AML-193 (cell line): ENCODE results near the gene APOBEC3H.
A peak's percentile ranks its signal among the peaks of the same experiment; 100 is the strongest.

Source experiments
- DNase-seq, 2 experiments: peaks; one replicate each; lab custom pipeline; 2025; lab: John Stamatoyannopoulos, UW

APOBEC3H gene

GRCh38 chr22:39135092-39135896, 38.2 kb downstream of the APOBEC3H start:
- DNase-seq, result no peak

GRCh38 chr22:39136317-39136716, 39.3 kb downstream of the APOBEC3H start:
- no peak for DNase-seq

- no peak for DNase-seq
Observed at GRCh38 chr22:39138357-39138997, 41.4 kb downstream of the APOBEC3H start.

- no peak for DNase-seq
Observed at GRCh38 chr22:39139933-39140332, 42.9 kb downstream of the APOBEC3H start.

GRCh38 chr22:39142088-39142680, 45.1 kb downstream of the APOBEC3H start:
- DNase-seq, result no peak

- peak; percentile 21 to 38 for DNase-seq
Observed at GRCh38 chr22:39144101-39144767, 47.2 kb downstream of the APOBEC3H start.

GRCh38 chr22:39146256-39147101, 49.4 kb downstream of the APOBEC3H start:
- no peak for DNase-seq

- no peak for DNase-seq
Observed at GRCh38 chr22:39147335-39148025, 50.4 kb downstream of the APOBEC3H start.

GRCh38 chr22:39148026-39148726, 51.1 kb downstream of the APOBEC3H start:
- DNase-seq, result no peak

GRCh38 chr22:39148727-39149535, 51.9 kb downstream of the APOBEC3H start:
- DNase-seq, result no peak

- DNase-seq, result no peak
Observed at GRCh38 chr22:39149915-39150847, 53.1 kb downstream of the APOBEC3H start.

- DNase-seq, result no peak
Observed at GRCh38 chr22:39150848-39151215, 53.8 kb downstream of the APOBEC3H start.

GRCh38 chr22:39151329-39151975, 54.4 kb downstream of the APOBEC3H start:
- no peak for DNase-seq

GRCh38 chr22:39152024-39152510, 55.0 kb downstream of the APOBEC3H start:
- DNase-seq, result no peak

- peak; percentile 84 to 85 for DNase-seq
Observed at GRCh38 chr22:39152511-39153219, 55.6 kb downstream of the APOBEC3H start, which contains the start of gene CBX7. Gene CBX7 (minus strand): TSS chr22:39152680. CDS start chr22:39152444, 236 bp downstream.

- DNase-seq, result no peak
Observed at GRCh38 chr22:39153220-39153717, 56.2 kb downstream of the APOBEC3H start.
